Stimulated activated naive CD4-positive, alpha-beta T cell (primary cell): ENCODE results near the gene TUT1.
"Not testable (repeated sequence)": the region's sequence is repeated elsewhere in the genome, so short reads cannot be mapped to it uniquely, and the experiment has no call there.

Experiments
- DNase-seq, 6 experiments: peaks; one replicate each; lab custom pipeline; 2025; lab: John Stamatoyannopoulos, UW

TUT1 gene

DNA sequence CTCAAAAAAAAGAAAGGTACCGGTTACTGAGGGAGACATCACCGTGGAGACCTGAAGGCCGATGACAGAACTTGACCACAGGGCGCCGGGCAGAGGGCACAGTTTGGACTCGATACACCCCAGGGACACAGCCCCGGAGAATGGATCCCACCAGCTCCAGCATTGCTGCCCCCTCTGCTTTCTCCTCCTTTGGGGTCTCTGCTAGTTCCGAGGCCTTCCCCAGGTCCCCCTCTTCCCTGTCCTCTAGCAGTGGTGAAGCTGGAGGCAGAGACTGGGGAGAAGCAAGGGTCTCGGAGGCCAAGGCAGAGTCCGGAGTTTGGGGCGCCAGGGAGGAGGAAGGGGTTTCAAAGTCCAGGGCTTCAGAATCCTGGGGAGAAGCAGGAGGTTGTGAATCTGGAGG is 12.8 kb downstream of the TUT1 start:
- no peak for DNase-seq

DNA sequence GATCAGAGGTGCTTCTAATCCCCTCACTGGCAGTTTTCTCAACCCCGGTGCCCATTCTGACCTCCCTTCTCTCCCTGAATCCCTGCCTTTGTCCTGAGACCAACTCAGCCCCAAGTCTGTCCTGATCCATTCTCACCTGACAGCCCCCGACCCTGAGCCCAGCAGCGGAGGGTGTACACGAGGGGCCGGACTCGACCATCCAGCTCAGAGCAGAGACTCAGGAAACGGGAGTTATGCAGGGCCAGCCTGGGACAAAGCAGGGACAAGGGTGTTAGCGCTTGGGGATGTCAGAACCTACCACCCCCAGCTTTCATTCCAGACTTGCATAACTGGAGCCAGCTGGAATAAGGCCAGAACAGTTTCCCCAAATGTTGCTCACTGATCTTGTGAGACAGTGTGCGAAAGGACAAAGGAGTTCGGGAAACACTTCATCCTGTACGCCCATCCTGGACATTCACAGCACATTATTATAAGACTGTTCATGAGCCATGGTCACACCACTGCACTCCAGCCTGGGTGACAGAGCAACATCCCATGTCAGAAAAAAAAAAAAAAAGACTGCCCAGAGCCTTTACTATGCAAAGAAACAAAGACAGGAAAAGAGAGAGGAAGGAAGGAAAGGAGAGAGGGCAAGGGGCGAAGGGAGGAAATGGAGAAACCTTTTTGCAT is 14.1 kb downstream of the TUT1 start:
- DNase-seq: no peak

DNA sequence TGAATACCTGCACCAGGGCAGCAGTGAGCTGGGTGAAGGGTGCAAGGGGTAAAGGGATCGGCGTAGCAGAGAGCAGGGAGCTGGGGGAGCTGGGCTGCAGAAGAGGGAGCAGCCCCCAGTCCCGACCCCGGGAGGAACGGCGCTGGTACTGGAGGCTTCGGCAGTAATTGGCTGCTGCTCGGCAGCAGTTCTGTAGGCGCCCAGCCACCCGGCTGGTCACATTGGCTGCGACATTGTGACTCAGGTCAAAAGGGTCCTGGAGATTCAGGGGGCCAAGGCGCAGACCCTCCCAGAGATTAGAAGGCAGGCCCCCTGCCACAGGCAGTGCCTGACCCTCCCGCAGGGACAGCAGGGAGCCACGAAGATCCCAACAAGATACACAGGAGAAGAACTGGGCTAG is 15.5 kb downstream of the TUT1 start:
- DNase-seq: no peak

DNA sequence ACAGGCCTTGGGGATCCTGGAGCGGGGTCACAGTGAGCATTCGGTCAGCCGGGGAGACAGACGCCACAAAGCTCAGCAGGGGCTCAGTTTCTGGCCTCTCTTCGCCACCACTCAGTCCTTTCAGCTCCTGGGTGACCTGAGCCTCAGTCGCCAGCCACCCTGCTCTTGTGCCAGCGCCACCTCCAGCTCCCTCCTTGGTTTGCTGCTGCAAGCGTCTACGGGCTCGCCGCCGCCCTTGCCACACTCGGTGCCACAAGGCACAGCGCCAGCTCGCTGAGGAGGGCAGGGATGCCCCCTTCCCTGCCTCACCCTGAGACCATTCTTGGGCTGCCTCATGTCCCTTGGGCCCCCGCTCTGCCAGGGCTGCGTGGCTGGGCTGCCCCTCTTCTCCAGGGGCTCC is 16.2 kb downstream of the TUT1 start:
- no peak for DNase-seq

DNA sequence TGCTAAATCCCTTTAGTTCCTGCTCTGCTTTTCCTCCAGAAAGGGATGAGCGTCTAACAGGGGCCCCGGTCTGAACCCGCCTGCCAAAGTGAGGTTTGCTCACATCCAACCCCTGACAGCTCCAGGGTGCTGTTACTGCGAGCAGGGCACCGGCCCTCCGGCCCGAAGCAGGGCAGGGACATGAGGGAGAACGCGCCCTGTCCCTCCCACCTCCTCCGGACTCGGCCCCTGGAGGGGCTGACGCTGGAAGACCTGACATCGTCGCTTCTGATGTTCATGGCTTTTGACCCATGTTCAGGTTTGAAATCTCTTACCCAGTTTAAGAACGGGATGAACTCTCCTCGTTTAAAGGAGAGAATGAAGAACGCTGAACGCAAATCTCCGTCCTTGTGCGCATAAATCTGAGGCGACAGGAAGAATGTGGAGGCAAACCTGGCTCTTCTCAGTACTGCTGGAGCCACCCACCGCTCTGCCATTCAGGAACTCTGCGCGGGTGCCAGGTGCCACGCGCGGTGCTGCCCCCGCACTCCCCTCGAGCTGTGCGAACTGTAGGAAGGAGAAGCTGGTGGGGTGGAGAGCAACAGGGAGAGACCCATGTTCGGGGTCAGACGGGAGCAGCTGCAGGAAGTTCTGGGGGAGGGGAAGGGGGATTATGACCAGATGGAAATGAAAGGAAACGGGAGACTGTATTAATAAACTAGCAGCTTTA is 16.8 kb downstream of the TUT1 start:
- peak in 3 of 6 experiments; percentile 34 to 46 (median 42) for DNase-seq

DNA sequence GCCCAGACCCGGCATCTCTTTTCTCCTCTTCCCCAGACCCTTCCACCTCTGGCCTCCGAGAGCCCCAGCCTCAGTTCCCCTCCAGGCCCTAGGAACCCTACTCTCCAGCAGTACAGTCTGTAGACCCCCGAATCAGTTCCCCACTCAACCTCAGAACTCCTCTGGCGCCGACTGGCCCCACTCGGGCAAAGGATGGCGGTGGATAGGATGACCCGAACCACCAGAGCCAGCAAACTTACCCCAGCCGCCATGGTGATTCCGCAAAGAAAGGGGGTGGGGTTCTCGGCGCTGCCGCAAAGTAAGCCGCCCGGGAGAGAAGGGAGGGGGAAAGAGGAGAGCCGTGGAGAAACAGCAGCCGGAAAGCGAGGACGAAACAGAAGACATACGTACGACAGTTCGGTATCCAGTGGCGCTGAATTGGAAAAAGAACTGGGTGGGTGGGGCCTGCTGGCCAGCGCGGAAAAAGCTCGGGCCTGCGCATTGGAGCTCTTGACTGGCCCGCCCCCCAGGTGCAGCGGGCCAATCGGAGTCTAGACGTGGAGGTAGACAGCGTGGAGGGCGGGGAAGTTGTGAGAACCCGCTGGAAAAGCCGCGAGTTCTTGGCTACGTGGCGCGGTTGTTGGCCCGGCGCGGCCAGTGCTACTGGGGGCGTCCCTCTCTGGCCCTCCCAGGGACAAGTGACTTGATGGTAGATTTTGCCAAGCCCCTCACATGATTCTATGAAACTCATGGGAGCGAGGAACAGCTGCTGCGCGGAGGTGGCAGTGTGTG is 17.5 kb downstream of the TUT1 start, which contains the start of gene EEF1G:
Gene EEF1G (minus strand): TSS at position 300 of the 771 bp plus-strand sequence. CDS start 49 bp downstream, at position 251.
- peak; percentile 91 to 100 (median 98) for DNase-seq

DNA sequence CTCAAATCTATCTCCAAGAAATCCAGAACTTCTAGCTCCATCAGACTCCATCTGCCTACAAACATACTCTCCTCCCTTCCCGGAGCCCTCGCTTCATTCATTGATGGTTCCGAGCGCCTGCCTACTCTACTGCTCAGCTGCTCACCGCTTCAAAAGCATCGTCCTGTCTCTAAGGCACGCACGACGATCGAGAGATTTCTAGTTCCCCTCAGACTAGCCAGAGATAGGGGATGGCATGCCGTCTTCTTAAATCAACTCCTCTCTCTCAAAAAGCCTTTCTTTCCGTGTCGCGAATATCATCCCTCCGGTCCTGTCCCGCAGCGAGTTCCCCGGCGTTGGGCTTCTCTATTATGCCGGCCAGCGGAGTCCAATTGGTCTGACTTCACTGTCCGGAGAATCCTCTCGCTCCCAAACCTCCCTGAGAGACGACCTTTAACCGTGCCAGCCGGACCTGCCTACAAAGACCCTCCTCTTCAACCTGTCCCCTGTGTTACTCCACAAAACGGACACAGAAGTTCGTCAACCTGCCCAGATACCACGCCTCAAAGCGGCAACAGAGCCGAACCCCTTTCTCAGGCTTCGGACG is 18.2 kb downstream of the TUT1 start:
- DNase-seq: peak in 3 of 6 experiments; percentile 25 to 60 (median 44)

DNA sequence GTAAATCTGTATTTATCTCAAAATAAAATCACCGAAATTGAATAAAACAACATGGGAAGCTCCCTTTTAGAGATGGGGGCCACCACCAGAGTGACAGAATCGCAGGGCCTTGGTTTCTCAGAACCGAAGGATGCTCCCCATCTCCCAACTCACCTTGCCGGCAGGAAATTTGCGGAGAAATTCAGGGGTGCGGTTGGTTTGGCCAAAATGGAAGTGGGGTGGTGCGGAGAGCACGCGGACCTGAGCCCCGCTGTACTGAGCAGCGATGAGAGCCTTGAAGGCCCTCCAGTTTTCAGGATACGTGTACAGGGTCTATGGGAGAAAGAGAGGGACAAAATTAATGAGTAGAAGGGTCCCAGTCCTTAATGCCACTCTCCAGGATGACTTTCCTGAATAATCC is 18.9 kb downstream of the TUT1 start:
- no peak for DNase-seq

DNA sequence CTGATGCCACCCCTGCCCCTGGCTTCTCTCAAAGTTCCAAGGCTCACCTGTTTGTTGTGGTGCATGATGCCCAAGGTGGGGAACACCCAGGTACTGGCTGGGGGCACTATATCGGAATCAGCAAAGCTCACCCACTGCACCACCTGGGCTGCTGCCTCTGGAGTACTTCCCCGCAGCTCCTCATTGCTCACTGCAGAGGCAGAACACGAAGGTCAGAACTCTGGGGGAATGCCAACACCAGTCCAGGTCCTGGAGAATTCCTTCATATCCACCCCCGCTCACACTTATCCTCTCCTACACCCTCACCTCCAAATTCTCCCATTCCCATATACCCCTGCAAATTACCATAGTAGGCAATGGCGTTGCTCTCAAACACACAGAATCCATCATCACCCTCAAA is 19.8 kb downstream of the TUT1 start:
- not testable (repeated sequence) for DNase-seq

DNA sequence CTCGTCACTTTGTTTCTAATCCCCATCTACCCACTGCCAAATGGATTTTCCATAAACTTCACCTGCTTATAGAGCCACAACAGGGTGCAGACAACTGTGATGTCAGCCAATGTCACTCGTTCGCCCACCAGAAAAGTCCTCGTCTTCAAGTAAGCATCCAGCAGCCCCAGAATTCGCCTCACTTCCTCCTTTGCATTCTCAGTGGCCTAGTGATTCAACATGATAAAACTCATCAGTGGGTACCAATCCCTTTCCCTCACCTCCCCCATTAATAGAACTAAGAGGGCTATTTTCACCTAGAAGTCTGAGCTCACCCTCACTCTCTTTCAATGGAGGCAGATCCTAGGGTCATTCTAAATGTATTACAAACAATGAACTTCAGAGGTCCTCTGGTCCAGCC is 20.4 kb downstream of the TUT1 start:
- not testable (repeated sequence) for DNase-seq

DNA sequence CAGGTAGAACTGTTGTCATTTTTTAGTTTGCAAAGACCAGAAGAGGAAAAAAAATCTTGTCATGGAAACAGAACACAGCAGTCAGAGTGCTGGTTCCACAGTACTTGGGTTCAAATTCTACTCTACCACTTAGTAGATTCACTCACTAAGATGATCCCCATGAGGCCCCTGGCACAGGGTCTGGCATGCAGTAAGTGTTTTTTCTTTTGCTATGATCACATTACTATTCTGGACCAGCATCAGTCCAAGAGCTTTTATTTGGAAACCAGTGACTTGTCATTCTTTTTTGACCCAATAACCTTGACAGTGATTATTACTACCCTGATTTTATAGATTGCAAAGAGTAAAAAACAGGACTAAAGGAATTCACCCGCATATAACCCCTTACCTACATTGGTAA is 21.7 kb downstream of the TUT1 start:
- DNase-seq: no peak

DNA sequence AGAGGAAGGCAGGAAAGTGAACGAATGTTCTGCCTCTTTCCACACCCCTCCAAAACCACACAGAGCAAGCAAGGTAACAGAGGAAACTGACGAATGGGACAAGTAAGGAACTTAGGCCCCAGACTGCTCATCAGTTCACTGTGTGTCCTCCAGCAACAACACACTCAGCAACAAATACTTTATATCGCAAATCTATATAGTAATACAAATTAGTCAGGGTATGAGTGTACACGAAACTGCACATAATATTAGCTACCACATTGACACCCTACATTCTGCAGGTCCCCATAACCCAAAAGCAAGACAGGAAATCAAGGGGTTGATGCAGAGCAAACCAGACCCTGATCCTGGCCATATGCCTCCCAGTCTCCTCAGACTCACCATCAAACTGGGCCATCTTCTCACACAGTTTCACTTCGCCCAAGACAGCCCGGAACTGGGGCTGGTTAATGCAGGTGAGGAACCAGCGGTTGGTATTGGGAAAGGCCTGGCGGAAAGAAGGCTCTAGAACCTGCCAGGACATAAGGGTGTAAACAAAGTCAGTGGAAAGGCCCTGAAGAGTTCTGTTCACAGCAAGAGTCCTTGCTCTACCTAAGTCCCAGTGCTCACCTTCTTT is 24.2 kb downstream of the TUT1 start:
- no peak for DNase-seq

DNA sequence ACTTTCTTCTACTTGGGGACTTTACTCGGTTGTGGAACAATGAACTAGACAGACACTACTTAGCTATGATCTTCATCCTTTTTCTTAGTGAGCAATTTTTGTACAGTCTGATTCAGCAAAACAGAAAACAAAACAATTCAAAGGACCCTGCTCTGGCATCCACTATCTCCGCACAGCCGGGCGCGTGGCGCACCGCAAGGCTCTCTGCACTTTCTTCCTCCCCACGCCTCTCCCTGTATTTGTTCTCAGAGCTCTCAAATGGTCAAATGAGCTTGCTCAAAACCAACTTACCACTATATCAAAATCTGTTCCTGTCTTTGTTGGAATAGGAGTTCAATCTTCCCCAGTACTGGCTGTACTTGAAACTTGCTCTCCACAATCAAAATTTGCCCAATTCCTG is 25.1 kb downstream of the TUT1 start:
- no peak for DNase-seq

DNA sequence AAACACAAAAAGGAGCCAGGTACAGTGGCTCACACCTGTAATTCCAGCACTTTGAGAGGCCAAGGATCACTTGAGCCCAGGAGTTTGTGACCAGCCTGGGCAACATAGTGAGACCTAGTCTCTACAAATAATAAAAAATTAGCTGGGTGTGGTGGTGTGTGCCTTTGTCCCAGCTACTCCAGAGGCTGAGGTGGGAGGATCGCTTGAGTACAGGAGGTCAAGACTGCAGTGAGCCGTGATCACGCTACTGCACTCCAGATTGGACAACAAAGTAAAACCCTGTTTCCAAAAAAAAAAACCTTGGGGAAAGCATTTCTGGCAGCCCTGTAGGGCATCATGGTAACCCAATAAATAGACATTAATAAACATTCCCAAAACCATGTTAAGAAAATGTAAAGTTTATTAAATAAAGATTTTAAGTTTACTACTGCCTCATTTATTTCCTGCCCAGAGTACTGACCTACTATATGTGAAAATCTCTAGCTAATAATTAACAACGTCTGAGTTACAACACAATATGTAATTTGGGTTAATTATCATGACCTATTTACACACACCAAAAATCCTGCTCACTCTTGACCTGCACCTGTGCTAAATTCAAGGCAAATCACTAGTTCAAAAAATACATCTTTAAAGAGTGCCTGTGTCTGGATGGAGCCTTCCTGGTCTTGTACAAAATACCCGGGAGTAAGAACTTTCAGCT is 26.1 kb downstream of the TUT1 start:
- no peak for DNase-seq

DNA sequence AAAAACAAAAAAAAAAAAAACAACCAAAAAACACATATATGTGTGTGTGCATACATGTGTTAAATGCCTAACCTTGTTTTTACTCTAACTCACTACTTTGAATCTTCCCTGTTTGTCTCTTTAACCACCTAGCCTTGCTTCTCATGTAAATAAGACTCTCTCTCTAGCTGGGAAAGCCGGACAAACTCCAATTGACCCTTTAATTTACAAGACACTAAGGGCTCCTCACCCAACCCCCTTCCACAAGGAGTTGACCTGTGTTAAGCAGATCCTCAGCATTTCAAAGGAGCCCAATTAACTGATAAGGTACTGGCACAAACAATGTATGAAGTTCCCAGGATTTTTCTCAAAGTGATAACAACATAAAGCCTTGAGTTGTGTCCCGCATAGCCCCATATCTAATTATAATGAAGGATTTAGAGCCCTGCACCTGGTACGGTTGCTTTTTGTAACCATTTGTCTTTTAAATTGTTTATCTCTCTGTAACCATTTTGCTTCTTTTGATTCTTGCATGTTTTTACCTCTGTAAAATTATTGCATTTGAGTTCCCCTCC is 29.6 kb downstream of the TUT1 start:
- not testable (repeated sequence) for DNase-seq

DNA sequence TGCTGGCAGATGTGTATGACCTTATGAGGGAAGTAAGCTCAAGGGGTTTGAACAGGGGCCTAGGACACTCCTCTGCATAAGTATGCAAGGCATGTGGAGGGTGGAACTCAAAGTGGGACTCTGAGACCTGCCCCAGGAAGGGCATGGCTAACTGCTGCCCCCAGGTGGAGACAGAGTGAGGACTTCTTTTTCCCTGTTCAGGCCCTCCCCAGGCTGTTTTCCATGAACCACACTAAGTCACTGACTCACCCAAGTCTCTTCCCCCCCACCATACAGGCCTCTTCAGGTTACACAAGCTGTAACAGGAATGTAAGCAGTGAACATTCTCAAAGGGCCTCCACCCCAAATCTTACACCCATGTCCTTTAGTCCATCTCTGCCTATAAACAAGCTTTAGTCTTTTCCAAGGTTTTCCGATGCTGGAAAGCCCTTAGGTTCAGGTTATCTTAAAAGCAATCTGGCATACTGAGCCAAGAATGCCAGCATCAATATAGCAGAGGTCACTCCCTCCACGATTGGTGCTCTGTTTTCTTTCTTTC is 30.7 kb downstream of the TUT1 start:
- peak; percentile 39 to 72 (median 64) for DNase-seq

DNA sequence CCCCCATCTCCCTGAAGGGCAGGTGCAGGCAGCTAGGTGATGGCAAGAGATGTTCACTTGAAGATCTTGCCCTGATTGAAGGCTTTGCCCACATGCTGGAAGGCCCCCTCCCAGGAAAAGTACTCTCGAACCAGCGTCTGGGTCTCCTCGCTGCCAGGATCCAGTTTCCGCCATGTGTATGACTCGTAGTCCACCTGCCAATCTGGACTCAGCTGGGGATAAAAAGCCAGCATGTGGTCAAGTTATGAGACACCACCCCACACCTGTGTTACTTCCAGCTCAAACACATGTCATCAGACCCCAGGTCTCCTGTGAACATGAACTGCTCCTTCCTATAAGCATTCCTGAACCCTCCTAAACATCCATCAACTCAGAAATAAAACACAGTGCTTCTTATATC is 31.7 kb downstream of the TUT1 start:
- DNase-seq: not testable (repeated sequence)

DNA sequence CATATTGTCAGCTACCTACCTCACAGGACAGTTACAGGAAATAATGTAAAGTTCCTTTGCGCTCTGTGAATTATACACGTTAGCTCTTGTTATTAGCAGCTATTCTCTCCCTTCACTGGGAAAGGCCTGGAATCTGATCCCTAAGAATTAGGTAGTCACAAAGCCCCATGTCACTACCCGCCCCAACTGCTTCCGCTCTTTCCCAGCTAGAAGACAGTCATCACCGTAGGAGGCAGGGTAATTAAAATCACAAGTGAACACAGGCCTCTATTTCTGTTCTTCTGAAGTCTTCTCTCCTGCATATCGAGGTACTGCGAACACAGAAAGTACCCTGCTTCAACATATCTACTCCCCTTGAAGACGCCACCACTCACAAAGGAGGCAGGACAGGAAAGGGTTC is 32.1 kb downstream of the TUT1 start:
- DNase-seq: no peak

DNA sequence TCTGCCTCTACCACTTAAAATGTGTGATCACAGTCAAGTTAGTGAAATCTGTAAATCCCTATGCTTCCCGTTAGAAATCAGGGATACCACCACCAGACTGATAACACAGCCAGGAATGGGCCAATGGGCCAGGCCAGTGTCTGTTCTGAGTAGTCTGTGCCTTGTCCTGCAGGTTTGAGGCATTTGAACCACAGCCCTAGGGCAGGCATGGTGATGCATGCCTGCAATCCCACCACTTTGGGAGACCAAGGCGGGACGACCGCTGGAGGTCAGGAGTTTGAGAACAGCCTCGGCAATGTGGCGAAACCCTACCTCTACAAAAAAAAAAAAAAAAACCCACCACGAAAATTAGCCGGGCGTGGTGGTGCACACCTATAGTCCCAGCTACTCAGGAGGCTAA is 32.7 kb downstream of the TUT1 start:
- no peak for DNase-seq

DNA sequence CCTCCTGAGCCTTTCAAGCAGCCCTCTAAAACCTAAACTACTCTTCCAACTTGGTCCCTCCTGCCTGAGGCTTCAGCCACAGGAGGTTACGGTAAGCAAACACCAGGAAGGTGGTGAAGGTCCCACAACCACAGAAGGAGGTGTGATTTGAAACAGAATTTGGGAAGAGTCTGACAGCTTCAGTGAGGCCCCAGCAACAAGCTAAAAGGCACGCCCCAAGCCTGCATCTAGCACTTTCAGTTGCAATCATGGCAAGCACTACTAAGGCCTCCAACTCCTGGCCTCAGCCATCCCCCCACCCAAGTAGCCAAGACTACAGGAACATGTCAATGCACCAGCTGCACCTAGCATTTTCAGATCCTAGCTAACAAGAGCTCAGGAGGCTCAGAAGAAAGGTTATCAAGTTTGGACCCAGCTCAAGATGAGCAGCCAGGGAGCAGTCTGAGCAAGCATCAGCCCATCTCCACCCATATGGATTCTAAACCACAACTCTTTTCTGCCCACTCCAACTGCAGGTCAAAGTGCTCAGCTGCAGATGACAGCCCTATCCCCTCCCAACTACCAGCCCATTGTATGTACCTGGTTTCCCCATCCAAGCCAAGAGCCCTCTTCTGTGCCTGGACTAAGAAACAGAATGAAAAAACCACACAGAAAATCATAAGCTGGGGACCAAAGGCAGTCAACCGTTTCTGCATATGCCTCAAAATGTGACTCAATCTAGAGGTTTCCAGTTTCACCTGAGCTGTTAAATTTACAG is 34.3 kb downstream of the TUT1 start:
- peak in 1 of 6 experiments; percentile 24 for DNase-seq
